Brain microvascular endothelial cell (primary cell): Measurements from ENCODE around the gene NDUFAF5.

ENCODE experiments used
- DNase-seq: peaks from one replicate; pipeline ENCODE4 v3.0.0-alpha.2; 2020
- H3K27ac ChIP-seq: fragments of 250-450 bp; sonication (Bioruptor Pico); 2 replicates; pipeline ENCODE4 v1.5.1; 2020; ENCODE audit warnings: mild to moderate bottlenecking, moderate library complexity
- H3K27me3 ChIP-seq: fragments of 250-450 bp; sonication (Bioruptor Pico); replicated peaks from 2 replicates; pipeline ENCODE4 v1.5.1; 2020; ENCODE audit warnings: mild to moderate bottlenecking
- H3K36me3 ChIP-seq: fragments of 250-450 bp; sonication (Bioruptor Pico); replicated peaks from 2 replicates; pipeline ENCODE4 v1.5.1; 2020; ENCODE audit warnings: mild to moderate bottlenecking
- H3K4me3 ChIP-seq: 2 replicates; pipeline ENCODE4 v1.5.1; 2011; ENCODE audit warnings: low read depth, mild to moderate bottlenecking, control low read depth, low read length, moderate library complexity
- in situ Hi-C: cut with HindIII; loops from 2 replicates; pipeline ENCODE4 v1.10.0; 2017; ENCODE audit warnings: low sequenced_read_pairs, low pct_ligation_motif_present
- TF ChIP-seq, protein P1 (sequence below): IDR thresholded peaks from 2 replicates; pipeline ENCODE4 v1.5.1; 2011; ENCODE audit warnings: low read depth, mild to moderate bottlenecking, moderate library complexity, low read length, control low read depth, inconsistent platforms; ENCODE audit errors: missing control alignments

Gene NDUFAF5

DNA sequence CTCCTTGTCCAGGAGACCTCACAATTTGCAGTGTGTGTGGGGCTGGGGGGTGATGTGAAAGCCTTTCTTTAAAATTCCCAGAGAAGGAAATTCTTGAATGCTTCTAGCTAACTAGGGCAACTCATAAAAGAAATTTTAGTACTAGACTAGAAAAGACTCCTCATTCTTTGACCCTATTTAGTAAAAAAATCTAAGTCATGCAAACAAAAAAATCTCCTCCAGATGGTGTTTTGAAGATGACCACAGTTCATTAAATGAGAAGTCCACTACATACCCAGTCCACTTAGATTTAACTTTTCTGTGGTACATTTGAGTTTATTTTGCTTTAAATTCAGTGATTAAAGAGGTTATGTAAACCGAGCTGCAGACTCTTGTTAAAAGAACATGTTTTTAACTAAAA lies 67.5 kb downstream of the NDUFAF5 start:
- Histone ChIP-seq H3K27me3 (no peaks in the 10 kb centered on the region), H3K27ac (no peak overlapping the region), H3K4me3 (no peak overlapping the region), H3K36me3 (no peaks in the 10 kb centered on the region)
- in situ Hi-C loops = no loop called here
- DNase-seq = no peak
- TF ChIP-seq, protein P1, sequence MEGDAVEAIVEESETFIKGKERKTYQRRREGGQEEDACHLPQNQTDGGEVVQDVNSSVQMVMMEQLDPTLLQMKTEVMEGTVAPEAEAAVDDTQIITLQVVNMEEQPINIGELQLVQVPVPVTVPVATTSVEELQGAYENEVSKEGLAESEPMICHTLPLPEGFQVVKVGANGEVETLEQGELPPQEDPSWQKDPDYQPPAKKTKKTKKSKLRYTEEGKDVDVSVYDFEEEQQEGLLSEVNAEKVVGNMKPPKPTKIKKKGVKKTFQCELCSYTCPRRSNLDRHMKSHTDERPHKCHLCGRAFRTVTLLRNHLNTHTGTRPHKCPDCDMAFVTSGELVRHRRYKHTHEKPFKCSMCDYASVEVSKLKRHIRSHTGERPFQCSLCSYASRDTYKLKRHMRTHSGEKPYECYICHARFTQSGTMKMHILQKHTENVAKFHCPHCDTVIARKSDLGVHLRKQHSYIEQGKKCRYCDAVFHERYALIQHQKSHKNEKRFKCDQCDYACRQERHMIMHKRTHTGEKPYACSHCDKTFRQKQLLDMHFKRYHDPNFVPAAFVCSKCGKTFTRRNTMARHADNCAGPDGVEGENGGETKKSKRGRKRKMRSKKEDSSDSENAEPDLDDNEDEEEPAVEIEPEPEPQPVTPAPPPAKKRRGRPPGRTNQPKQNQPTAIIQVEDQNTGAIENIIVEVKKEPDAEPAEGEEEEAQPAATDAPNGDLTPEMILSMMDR = no peak

DNA sequence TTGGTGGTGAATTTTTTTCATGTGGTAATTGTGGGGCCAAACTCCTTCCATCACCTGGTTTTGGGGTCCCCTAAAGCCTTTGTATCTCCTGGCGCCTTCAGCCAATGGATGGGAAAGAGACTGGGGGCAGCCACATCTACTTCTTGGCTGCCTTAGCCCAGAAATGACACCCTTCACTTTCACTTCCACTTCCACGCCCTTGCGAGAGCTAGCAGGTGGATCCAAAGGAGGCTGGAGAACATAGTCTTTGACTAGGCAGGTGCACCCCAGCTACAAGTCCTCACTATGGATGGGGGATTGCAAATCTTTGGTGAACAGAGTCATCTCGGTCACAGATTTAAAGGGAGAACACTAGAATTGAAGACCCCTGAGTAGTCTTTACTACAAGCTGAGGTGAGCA lies 70.8 kb downstream of the NDUFAF5 start:
- no peak overlapping the region for H3K27ac ChIP-seq
- no peak for DNase-seq
- no peaks in the 10 kb centered on the region for H3K27me3 ChIP-seq
- H3K4me3 ChIP-seq = no peak overlapping the region
- TF ChIP-seq, protein P1 = no peak
- in situ Hi-C loops = no loop called here
- H3K36me3 ChIP-seq = no peaks in the 10 kb centered on the region

DNA sequence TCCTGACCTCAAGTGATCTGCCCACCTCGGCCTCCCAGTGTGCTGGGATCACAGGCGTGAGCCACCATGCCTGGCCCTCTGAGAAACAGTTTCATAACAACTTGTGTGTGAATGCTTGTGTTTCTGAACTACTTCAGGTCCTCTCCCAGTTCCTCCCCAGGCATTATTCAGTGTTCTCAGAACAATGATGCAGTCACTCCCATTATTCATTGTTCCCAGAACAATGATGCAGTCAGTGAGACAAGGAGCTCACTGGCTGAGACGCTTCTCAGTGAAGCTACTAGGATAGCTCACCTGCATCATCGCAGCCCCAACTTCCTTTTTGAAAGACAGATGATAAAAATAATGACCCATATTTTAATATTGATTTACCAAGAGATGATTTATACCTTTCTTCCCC lies 71.5 kb downstream of the NDUFAF5 start:
- H3K4me3 ChIP-seq = no peak overlapping the region
- no peak overlapping the region for H3K27ac ChIP-seq
- TF ChIP-seq, protein P1 = no peak
- no peak for DNase-seq
- no peaks in the 10 kb centered on the region for H3K36me3 ChIP-seq
- in situ Hi-C loops = no loop called here
- no peaks in the 10 kb centered on the region for H3K27me3 ChIP-seq

DNA sequence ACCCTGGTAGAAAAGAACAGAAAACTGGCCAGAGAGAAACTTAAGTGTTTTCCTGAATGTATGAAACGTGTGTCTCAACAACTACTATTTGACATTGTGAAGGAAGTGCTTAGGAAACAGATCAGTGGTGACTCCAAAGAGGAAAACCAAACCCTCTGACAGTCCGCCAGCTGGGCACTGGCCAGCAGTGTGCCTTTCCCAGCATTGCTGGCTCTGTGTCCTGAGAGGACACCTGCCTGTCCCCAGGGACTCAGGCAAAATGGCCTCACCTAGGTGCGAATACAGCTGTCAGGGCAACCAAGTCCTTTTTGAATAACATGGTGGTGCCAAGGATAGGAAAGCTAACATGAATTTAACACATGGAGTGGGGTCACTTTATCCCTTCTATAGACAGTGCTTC lies 72.5 kb downstream of the NDUFAF5 start:
- Histone ChIP-seq H3K4me3 (no peak overlapping the region), H3K27me3 (no peaks in the 10 kb centered on the region), H3K36me3 (no peaks in the 10 kb centered on the region), H3K27ac (no peak overlapping the region)
- in situ Hi-C loops = no loop called here
- TF ChIP-seq, protein P1 = no peak
- no peak for DNase-seq

DNA sequence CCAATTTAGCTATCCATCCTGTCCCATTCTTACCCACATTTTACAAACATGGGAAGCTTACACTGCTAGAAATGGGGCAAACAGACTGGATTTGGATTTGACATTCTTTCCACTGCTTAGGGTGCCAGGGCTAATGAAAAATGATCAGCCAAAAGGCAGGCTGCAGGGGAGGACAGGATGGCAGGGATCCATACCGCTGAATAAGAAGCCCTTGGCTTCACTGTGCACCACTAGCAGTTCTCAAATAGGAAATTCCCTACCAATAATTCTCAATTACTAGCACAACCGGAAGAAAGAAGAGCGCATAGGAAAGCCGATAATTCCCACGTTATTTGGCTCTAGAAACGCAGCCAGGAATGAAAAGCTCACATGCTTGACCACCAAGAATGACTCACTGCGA lies 73.1 kb downstream of the NDUFAF5 start:
- TF ChIP-seq, protein P1 = no peak
- H3K4me3 ChIP-seq = no peak overlapping the region
- no peaks in the 10 kb centered on the region for H3K27me3 ChIP-seq
- no peak overlapping the region for H3K27ac ChIP-seq
- H3K36me3 ChIP-seq = no peaks in the 10 kb centered on the region
- in situ Hi-C loops = no loop called here
- no peak for DNase-seq

DNA sequence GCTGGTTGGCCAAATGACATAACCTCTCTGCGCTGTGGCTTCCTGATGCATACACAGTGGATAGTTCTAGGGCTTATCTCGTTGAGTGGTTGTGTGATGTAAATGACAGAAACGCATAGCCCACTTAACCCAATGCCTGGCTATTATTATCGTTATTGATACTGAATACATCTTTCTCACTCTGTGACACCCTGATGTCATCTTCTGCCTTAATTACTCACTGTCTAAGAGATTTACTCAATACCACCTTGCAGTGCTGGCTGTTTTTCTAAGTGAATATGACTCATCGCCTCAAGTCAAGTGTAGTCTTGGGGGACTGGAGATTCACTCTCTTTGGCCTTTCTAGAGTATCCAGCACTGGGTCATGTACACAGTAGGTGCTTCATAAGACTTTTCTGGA lies 73.6 kb downstream of the NDUFAF5 start:
- Histone ChIP-seq H3K4me3 (no peak overlapping the region), H3K27me3 (no peaks in the 10 kb centered on the region), H3K27ac (no peak overlapping the region), H3K36me3 (no peaks in the 10 kb centered on the region)
- no peak for DNase-seq
- TF ChIP-seq, protein P1 = no peak
- in situ Hi-C loops = no loop called here
